Amygdala (tissue), 56 donors: ENCODE measurements around the gene PRKAR2B.
"Not testable (repeated sequence)": the region's sequence is repeated elsewhere in the genome, so short reads cannot be mapped to it uniquely, and the experiment has no call there.

Source experiments
- DNase-seq, 56 donors: peaks; one replicate each; lab custom pipeline; 2025; lab: John Stamatoyannopoulos, UW

The PRKAR2B gene

DNA sequence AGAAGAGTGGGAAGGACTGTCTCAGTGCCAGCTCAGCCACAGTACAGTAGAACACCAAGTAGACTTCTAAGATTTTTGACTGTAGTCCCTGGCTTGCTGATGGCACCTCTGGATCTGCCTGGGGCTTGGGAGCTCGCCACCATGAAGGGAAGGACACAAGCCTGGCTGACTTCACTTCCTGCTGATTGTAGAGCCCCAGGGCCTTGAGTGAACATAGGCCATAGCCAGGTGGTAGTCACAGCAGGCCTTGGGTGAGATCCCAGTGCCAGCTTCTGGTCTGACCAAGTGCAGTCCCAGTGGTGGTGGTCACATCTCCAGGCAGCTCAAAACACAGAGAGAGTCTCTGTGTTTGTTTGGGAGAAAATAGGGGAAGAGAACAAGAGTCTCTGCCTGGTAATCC, 66.7 kb downstream of the PRKAR2B start:
- no peak for DNase-seq

DNA sequence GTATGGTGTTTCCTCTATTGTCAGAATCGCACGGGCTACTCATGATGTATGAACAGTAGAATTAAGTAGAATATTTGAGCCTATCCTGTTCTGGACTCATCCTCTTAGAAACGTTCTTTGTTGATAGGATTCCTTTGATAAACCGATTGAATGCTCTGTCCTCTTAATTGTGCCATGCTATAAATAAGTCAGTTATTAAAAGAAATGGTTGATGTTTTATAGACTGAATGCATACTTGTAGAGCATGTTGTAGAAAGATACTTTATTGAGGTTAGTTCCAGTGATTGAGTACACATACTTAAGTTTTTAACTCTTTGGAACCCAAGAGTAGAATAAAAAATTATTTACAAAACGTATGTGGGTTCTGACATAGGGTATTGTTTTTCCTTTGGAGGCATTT, 69.4 kb downstream of the PRKAR2B start:
- DNase-seq, result no peak

DNA sequence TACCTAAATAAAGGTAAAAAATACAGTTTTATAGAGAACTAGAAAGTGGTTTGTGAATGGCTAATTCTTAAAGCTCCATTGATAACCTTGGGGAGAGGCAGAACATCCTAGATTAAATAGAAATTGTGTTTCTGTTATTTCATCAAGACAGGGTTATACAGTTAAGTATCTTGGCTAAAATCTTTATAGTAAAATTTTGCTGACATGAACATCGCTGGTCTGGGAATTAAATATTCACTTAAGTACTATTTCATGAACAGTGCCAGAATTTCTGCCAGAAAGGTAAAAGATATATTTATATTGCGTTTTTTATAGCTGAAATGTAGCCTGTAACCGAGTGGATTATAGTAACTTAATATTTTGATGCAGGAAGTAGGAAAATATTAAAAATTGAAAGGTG, 70.6 kb downstream of the PRKAR2B start:
- DNase-seq, result no peak

DNA sequence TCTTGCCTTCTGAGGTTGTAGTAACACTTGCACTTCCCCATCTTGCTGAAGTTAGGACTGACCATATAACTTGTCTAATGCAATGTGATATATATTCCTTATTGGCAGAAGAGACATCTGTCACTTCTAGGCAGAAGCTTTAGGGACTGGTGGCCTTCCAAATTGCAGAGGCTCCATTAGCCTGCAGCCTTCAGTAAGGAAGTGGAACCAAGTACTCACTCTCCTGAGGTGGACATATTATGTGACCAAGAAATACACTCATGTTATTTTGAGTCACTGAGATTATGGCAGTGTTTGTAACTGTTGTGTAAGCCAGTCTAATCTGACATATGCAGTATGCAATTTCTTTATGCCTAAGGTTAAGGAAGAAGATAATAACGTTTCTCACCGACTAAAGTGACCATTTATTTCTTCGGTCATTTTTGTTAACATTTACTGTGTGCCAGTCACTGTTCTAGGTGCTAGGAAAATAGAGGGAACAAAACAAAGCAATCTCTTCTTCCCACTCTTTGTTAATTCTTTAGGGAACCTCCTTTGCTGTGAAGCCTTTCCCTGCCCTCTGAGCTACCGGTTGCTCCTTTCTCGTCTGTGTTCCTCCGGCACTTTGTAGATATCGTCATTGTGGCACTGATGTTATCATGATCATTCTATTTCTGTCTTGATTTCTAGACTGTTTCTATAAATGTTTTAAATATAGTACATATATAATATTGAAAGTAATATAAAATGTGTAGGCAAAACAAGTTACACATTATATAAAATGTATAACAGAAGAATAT, 71.4 kb downstream of the PRKAR2B start:
- no peak for DNase-seq

DNA sequence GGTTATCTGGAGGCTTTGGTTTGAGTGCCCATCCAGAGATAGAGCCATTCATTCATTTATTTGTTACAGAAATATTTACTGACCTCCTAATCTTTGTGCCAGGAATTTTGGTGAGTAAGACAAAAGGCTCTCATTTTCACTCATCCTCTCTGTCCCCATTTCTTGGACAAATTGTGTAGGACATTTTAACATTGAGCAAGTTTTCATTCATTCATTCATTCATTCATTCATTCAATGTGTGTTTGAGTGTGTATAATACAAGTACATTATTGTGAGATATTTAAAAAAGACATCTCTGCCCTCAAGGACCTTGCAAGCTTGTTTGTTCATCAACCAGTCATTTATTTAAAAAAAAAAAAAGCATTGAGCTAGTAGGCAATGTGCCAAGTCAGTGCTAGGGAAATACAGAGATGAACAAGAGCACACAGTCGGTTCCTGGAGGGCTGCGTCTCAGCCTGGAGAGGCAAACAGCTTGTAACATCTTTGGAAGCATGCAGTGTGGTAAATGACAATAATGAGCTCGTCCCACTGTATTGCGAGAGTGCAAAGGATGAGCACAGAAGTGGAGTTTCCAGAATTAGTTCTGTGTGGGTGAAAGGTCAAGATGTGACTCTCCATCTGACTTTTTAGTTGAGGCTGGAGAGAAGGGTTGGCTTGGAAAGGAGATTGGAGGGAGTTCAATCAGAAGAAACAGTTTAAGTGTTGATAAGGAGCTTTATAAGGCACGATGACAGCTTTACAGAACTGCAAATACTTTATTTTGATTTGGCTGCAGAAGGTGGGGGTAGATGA, 73.8 kb downstream of the PRKAR2B start:
- DNase-seq, result no peak

DNA sequence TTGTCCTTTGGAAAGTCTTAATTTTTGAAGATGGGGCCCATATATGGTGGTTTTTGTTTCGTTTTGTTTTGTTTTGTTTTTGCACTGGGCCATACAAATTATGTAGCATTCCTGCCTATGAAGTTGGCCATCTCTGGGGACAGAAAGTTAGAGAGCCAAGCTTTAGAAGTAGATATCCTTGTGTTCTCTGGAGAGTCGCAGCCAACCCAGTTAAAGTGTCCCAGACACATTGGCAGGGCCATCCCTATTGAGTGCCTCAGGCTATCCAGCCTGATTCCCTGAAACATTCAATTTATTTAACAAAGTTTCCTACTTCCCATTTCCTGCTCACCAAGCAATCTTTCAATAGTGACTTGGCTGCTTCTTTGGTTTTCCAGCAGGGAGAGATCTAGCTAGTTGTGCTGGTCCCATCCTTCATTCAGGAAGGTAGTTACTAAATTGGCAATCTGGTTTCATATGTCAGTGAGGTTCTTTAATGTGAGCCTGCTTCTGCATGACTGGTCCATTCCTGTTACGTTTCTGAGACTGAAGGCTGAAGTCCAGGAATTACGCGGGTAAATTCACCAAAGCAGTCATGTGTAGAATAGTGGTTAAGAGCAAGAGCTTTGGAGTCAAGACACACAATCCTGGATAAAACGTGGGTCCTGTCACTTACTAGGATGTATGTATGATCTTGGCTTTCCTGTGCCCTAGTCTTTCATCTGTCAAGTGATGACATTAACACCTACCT, 75.0 kb downstream of the PRKAR2B start:
- no peak for DNase-seq

DNA sequence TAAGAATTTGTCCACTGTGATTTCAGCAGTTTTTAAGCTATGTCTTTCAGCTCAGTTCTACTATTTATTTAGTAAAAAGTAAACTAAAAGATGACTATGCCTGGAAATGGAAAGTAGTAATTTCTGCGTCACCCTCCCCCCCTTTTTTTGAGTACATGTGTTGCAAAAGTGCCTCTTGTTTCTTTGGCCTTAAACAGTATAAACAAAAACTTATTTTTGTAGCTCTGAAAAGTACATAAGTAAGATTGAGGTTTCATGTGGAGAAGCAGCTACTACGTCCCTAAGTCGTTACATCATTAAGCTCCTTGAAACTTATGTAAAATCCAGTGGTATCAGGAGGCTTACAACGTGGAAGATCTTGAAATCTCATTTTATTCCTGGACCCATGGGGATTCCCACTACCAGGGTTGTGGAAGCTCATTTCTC, 78.0 kb downstream of the PRKAR2B start:
- no peak for DNase-seq

DNA sequence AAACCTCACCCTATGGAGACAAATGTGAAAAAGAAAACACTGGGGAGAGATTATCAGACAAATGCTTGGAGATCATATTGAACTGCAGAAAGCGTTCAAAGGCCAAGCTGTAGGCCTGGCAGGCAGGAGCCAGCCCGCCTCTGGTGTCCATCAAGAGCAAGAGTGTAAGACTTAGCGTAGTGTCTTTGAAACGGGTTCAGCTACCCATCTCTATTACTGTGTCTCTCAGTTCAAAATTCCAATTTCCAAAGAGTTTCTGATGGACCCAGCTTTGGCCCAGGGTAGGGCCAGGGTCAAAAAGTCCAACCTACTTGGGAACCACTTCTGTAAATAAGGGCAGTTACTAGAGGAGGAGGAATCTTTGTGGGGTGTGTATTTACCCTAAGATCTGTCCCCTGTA, 78.9 kb downstream of the PRKAR2B start:
- no peak for DNase-seq

DNA sequence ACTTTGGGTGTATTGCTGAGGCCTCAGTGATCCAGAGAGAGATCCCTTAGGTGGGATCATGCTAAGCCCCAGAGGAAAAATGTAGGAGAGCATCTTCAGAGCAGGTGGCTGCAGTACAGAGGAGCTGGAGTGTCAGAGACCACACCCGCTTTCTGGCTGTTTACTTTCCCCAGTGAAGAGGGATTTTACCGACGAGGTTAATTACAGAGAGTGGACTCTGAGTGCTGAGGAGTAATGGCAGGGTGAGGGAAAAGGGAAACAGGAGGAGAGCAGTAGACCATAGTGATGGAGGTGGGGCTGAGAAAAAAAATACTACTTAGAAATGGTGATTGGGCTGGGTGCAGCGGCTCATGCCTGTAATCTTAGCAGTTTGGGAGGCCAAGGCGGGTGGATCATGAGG, 81.0 kb downstream of the PRKAR2B start:
- DNase-seq, result no peak

DNA sequence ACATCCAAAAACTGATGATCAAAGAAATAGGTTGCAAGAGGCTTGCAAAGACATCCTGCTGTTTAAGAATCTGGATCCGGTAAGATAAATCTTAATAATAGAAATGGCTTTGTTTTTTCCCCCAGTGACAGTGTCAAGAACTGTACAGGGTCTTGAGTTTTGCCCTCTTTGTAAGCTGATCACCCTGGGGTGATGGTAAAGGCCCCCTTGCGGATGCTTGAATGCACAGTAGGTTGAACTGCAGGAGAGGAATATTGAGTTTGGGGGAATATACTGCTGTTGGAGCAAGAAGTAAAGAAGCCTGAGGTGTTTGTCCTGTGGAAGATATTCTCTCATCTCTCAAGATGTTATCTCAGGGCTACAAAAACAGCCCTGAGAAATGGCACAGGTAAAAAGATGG, 83.7 kb downstream of the PRKAR2B start:
- no peak for DNase-seq

DNA sequence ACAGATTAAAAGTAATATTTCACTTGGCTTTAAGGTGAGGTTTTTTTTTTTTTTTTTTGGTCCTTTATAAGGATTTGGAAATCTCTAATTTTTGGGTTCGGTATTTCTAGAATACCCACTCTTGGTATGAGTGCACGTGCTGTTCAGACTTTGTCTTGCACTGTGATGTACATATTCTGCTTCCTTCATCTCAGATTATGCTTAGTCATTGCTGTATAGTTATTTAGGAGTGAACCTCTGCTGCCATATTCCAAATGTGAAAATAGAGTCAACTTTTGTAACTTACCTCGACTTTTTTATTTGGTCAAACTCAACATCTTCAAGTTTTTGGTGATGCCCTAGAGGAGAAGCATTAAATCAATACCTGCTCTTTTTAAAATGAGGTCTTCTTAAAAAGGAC, 84.2 kb downstream of the PRKAR2B start:
- no peak for DNase-seq

DNA sequence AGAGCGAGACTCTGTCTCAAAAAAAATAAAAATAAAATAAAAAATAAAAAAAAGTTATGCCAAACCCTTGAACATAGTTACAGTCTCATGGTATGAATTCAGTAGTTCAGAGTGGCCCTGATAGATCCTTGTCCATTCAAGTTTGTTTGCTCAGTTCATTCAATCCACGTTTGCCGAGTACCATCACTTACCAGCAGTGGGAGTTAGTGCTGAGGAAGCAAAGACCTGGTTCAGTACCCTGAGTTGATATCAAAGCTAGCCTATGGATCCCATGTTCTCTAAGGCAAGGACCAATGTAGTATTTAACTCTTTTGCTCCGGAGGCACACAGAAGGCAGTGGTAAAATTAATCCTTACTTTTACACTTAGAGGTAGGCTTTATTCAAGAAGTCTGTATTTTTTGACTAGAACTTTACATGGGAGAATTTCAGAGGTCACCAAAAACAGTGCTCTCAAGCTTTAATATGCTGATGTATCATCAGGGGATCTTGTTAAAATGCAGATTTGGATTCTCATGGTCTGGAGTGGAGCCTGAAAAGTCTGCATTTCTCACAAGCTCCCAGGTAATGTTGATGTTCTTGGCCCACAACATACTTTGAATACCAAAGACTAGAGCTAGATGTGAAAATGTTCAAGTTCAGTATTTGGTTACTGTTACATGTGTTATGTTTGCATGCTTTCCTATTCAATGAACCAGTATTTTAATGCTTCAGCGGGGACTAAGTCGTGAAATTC, 86.1 kb downstream of the PRKAR2B start:
- no peak for DNase-seq

DNA sequence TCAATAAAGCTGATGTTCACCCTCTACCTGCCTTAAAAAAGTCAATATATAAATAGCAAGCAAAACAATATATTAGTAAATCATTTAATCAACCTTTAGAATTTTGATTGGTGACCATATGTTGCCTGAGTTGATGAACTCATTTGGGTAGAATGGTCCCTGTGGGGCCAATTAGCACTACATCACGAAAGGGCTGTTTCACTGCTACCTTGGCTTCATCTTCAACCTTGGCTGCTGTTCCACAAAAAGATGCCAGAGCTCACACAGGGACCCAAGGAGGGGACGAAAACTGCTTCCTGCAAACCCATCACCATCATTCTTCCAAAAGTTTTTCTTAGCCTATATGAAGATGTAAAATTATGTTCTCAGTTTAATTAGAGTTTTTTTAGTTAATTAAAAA, 88.9 kb downstream of the PRKAR2B start:
- DNase-seq, result no peak

DNA sequence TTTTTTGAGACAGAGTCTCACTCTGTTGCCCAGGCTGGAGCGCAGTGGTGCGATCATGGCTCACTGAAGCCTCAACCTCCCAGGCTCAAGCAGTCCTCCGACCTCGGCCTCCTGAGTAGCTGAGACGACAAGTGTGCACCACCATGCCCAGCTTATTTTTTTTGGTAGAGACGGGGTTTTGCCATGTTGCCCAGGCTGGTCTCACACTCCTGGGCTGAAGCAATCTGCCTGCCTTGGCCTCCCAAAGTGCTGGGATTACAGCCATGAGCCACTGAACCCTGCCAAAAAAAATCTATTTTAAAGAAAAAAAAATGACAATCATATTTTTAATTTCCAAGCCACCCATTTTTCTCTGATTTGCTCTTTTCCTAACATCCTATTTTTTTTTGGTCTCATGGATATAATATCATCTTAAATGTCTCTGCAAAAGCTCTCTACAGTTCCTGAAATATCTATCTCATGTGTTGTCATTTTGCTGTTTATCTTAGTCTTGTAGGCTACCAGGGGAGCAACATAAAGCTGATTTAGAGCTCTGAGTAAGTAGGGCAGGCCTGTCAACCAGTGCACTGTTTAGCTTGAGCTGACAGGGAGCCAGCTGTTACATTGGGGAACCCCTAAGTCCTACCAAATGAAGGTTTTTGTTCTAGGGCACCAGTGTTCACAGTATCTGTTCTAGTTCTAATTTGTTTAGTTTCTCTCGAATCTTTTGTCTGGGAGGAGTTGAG, 94.4 kb downstream of the PRKAR2B start:
- DNase-seq, result no peak

DNA sequence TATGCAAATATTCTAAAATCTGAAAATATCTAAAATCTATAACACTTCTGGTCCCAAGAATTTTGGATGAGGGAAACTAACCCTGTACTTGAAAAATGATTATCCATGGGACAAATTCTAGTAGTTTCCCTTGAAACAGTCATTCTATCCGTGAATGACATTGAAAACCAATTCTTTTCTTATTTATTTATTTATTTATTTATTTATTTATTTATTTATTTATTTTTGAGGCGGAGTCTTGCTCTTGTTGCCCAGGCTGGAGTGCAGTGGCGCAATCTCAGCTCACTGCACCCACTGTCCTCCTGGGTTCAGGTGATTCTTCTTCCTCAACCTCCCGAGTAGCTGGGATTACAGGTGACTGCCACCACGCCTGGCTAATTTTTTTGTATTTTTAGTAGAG, 99.4 kb downstream of the PRKAR2B start:
- not testable (repeated sequence) for DNase-seq

DNA sequence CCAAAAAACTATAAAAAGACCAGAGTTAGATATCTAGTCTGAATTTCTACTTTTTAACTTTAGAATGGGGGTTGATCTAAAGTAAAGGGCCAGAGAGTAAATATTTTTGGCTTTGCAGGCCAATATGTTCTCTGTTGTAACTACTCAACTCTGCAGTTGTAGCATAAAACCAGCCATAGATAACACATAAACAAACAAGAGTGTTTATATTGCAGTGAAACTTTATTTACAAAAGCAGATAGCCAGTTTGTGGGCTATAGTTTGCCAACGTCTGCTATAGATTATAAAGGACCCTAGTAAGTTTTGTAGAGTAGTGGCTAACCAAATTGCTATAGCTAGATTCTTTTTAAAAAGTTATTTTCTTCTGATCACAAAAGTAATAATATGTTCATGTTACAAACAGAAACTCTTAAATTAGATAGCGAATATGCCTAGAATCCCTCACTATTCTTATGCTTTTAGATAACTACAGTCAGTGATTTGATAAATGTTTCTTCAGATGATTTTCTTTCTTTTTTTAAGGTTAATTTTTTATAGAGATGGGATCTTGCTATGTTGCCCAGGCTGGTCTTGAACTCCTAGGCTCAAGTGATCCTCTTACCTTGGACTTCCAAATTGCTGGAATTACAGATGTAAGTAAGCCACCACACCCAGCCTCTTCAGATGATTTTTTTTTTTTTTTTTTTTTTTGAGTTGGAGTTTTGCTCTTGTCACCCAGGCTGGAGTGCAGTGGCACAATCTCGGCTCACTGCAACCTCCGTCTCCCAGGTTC, 100.7 kb downstream of the PRKAR2B start:
- no peak for DNase-seq

DNA sequence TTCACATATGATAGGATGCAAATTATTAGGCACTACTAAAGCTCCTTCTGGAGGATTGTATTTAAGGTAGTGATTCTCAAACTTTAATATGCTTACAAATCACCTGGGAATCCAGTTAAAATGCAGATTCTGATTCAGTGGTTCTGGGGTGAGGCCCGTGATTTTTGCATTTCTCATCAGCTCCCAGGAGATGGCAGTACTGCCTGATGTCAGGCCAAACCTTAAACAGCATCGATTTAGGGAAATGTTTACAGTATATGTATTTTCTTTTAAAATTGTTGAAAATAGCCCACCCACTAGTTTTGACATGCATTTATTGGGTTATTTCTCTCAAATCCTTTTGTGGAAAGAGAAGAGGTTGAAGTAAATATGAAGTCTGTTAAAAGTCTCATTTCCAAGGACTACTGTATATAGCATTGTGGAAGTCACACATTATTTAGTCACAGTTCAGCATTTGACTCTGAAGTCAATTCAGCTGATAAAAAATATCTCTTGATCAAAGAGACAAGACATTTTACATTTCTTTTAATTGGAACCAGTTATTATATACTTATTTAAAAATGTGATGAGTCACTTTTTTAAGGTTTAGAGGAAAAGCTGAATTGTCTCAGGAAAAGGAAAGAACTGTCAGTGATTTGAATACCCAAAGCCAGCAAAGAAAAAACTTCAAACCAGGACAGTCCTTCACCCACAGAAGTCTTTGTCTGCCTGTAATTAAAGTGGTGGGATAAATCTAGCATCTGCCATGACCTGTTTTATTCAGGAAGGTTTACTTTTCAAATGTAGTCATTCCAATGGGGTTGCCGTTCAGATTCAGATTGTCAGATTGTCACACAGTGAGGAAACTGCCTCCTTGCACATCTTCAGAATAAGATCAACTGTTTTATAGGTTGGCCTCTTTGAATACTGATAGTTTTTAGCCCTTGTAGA, 103.2 kb downstream of the PRKAR2B start:
- DNase-seq, result peak in 11 of 56 donors; percentile 1 to 45 (median 11)

DNA sequence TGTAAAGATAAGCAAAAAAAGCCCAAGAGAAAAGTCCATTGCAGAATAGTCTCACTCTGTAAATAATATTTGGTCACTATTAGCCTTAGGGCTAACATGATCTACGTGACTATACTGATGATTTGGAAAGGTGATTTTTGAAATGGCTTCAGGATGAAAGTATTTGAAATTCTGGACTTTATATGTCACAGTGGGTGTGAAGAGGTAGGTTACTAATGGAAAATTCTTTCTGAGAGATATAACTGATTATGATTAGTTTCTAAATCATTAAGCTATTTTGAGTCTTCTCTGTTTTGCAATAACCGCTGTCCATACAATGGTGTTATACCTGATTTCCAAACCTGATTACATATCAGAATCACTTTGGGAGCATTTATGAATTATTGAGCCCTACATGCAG, 104.2 kb downstream of the PRKAR2B start:
- no peak for DNase-seq
